T-helper 2 cell (primary cell): ENCODE data around the gene EPS15.
"Not testable (repeated sequence)": the region's sequence is repeated elsewhere in the genome, so short reads cannot be mapped to it uniquely, and the experiment has no call there.

Experiments used
- DNase-seq, 5 experiments: peaks; one replicate each; pipeline versions ENCODE4 v3.0.0 to v3.0.0-alpha.2; 2012 to 2022
- total RNA-seq, 2 donors: gene quantifications; one replicate each; lab custom pipeline; 2026; lab: John Stamatoyannopoulos, UW

The EPS15 gene
- total RNA-seq = 124 to 163 reads per million in 2 donors

- DNase-seq = peak; percentile 70 to 87 (median 79)
Observed at GRCh38 chr1:51519048-51519864, at the start of gene EPS15. EPS15 (minus strand) TSS chr1:51519266; CDS start chr1:51519231, 35 bp downstream.

GRCh38 chr1:51568231-51568935 lies 49.3 kb upstream of the EPS15 start:
- no peak for DNase-seq

GRCh38 chr1:51567653-51568052 lies 48.6 kb upstream of the EPS15 start:
- no peak for DNase-seq

GRCh38 chr1:51566260-51566659 lies 47.2 kb upstream of the EPS15 start:
- DNase-seq = no peak

GRCh38 chr1:51565009-51565408 lies 45.9 kb upstream of the EPS15 start:
- DNase-seq = no peak

- DNase-seq = peak in 1 of 5 experiments; percentile 42
Observed at GRCh38 chr1:51564124-51564523, 45.1 kb upstream of the EPS15 start.

GRCh38 chr1:51561702-51562101 lies 42.6 kb upstream of the EPS15 start:
- DNase-seq = no peak

- DNase-seq = not testable (repeated sequence)
Observed at GRCh38 chr1:51560895-51561294, 41.8 kb upstream of the EPS15 start.

GRCh38 chr1:51560034-51560433 lies 41.0 kb upstream of the EPS15 start:
- DNase-seq = no peak

- no peak for DNase-seq
Observed at GRCh38 chr1:51559501-51559900, 40.4 kb upstream of the EPS15 start.

GRCh38 chr1:51559064-51559500 lies 40.0 kb upstream of the EPS15 start:
- no peak for DNase-seq

GRCh38 chr1:51558375-51558924 lies 39.4 kb upstream of the EPS15 start:
- peak in 1 of 5 experiments; percentile 88 for DNase-seq

GRCh38 chr1:51557168-51557567 lies 38.1 kb upstream of the EPS15 start:
- DNase-seq = no peak

GRCh38 chr1:51555866-51556619 lies 37.0 kb upstream of the EPS15 start:
- no peak for DNase-seq

- no peak for DNase-seq
Observed at GRCh38 chr1:51553911-51554310, 34.8 kb upstream of the EPS15 start.

GRCh38 chr1:51552929-51553807 lies 34.1 kb upstream of the EPS15 start:
- DNase-seq = no peak

GRCh38 chr1:51551848-51552296 lies 32.8 kb upstream of the EPS15 start:
- DNase-seq = peak in 1 of 5 experiments; percentile 53

GRCh38 chr1:51551081-51551480 lies 32.0 kb upstream of the EPS15 start:
- no peak for DNase-seq

GRCh38 chr1:51549901-51550300 lies 30.8 kb upstream of the EPS15 start:
- DNase-seq = no peak

GRCh38 chr1:51549016-51549619 lies 30.1 kb upstream of the EPS15 start:
- peak in 1 of 5 experiments; percentile 30 for DNase-seq

GRCh38 chr1:51543858-51544257 lies 24.8 kb upstream of the EPS15 start:
- DNase-seq = no peak
